A549 (cell line): ENCODE data around the gene GABPA. TPM values are rescaled to one million over a fixed set of nuclear protein-coding genes. Genes with fewer than 3 reads are reported as not detected.

ENCODE experiments used
- ATAC-seq, 2 experiments: fragments of 200-7000 bp in 1 of 2; fragments of >200 bp in 1 of 2; cut with Nextera tagmentation in 1 of 2; cut with Tn5 transposase in 1 of 2; 3 replicates each; pipeline versions ENCODE4 v1.8.0 to v1.9.1; 2018 to 2020; ENCODE audit warnings: mild to moderate bottlenecking in 1 of 2, moderate library complexity in 1 of 2
- CTCF ChIA-PET: fragments of 300-600 bp; sonication (Branson Sonifier 250); formaldehyde crosslinking; extraction: SDS; loops from one replicate; lab custom pipeline; 2021; ENCODE audit warnings: antibody characterized with exemption, inconsistent platforms; lab: Yijun Ruan, JAX
- POLR2A ChIA-PET: fragments of 350-600 bp; formaldehyde crosslinking; extraction: SDS; loops from one replicate; lab custom pipeline; 2021; ENCODE audit warnings: antibody characterized with exemption, inconsistent platforms; lab: Yijun Ruan, JAX
- DNase-seq, 2 experiments: peaks; one replicate each; pipeline versions ENCODE4 v3.0.0 to v3.0.0-alpha.2; 2011 to 2016; ENCODE audit warnings: low read depth in 1 of 2, low spot score in 1 of 2
- FAIRE-seq: peaks from 2 replicates; lab custom pipeline; 2011; peaks lifted over from hg19 to GRCh38; lab: Jason Lieb, UNC
- H3K27ac ChIP-seq, 2 experiments: fragments of >200 bp; sonication (Bioruptor Twin); formaldehyde crosslinking; 3 replicates each; pipeline ENCODE4 v1.5.1; 2016 to 2017
- H3K4me1 ChIP-seq: fragments of >200 bp; sonication (Bioruptor Twin); formaldehyde crosslinking; 3 replicates; pipeline ENCODE4 v1.6.1; 2016
- H3K4me2 ChIP-seq: fragments of >200 bp; sonication (Bioruptor Twin); formaldehyde crosslinking; 3 replicates; pipeline ENCODE4 v1.6.1; 2016
- H3K4me3 ChIP-seq: fragments of >200 bp; sonication (Bioruptor Twin); formaldehyde crosslinking; 3 replicates; pipeline ENCODE4 v1.5.1; 2016
- H3K9me3 ChIP-seq: fragments of >200 bp; sonication (Bioruptor Twin); formaldehyde crosslinking; 3 replicates; pipeline ENCODE4 v1.6.1; 2016
- BHLHE40 ChIP-seq: IDR thresholded peaks from 2 replicates; pipeline ENCODE4 v1.6.1; 2012; ENCODE audit warnings: low read depth, low read length, inconsistent platforms
- CBX2 ChIP-seq: fragments of 200-600 bp; sonication (generic); IDR thresholded peaks from 2 replicates; pipeline ENCODE4 v1.6.1; 2016; ENCODE audit warnings: low read depth, mild to moderate bottlenecking, borderline replicate concordance
- CHD2 ChIP-seq: fragments of 150-350 bp; IDR thresholded peaks from 2 replicates; pipeline ENCODE4 v1.6.1; 2014; ENCODE audit warnings: low read length; ENCODE audit not compliant: partially characterized antibody
- E2F6 ChIP-seq: IDR thresholded peaks from 2 replicates; pipeline ENCODE4 v1.6.1; 2012; ENCODE audit warnings: low read depth, borderline replicate concordance
- FOXS1 ChIP-seq: fragments of 250-450 bp; sonication (Bioruptor Pico); IDR thresholded peaks from 2 replicates; pipeline ENCODE4 v1.5.0; 2020; ENCODE audit warnings: mild to moderate bottlenecking, moderate library complexity
- HOXB13 ChIP-seq: fragments of 250-450 bp; sonication (Bioruptor Pico); IDR thresholded peaks from 2 replicates; pipeline ENCODE4 v1.5.0; 2020; ENCODE audit warnings: low read depth, mild to moderate bottlenecking, moderate library complexity
- JUNB ChIP-seq: fragments of >200 bp; sonication (Bioruptor Twin); formaldehyde crosslinking; IDR thresholded peaks from 2 replicates; pipeline ENCODE4 v1.6.1; 2016
- MAFK ChIP-seq: fragments of 450-650 bp; IDR thresholded peaks from 2 replicates; pipeline ENCODE4 v1.6.1; 2014; ENCODE audit not compliant: partially characterized antibody
- MYC ChIP-seq: IDR thresholded peaks from 2 replicates; pipeline ENCODE4 v1.6.1; 2012; ENCODE audit warnings: mild to moderate bottlenecking, inconsistent platforms, low read length, improper control_type of control experiment, borderline replicate concordance
- NFE2L2 ChIP-seq: fragments of 150-350 bp; conservative IDR thresholded peaks from 2 replicates; pipeline ENCODE4 v1.6.1; 2014; ENCODE audit warnings: low read length
- NR3C1 ChIP-seq: fragments of >200 bp; sonication (Bioruptor Twin); formaldehyde crosslinking; IDR thresholded peaks from 3 replicates; pipeline ENCODE4 v1.6.1; 2017
- PHF8 ChIP-seq: fragments of 200-600 bp; sonication (generic); IDR thresholded peaks from 2 replicates; pipeline ENCODE4 v1.6.1; 2016; ENCODE audit warnings: low read depth, mild to moderate bottlenecking, antibody characterized with exemption, moderate library complexity, borderline replicate concordance
- POLR2A ChIP-seq: IDR thresholded peaks from 2 replicates; pipeline ENCODE4 v1.6.1; 2012; ENCODE audit warnings: mild to moderate bottlenecking, low read length
- TFCP2L1 ChIP-seq: fragments of 250-450 bp; sonication (Bioruptor Pico); IDR thresholded peaks from 2 replicates; pipeline ENCODE4 v1.5.0; 2021; ENCODE audit warnings: mild to moderate bottlenecking
- ZNF302 ChIP-seq: fragments of 250-450 bp; sonication (Bioruptor Pico); IDR thresholded peaks from 2 replicates; pipeline ENCODE4 v1.9.0; 2021; ENCODE audit warnings: inconsistent platforms, mild to moderate bottlenecking, moderate library complexity
- WGBS: methylation state at CpG from one replicate; pipeline ENCODE4 v1.1.6; 2017; ENCODE audit errors: missing lambda C conversion rate; 5-methylcytosine and 5-hydroxymethylcytosine counted together
- polyA plus RNA-seq, 4 experiments: library from polyadenylated mRNA; depleted of rRNA in 3 of 4; stranded (reverse); fragments of >200 nt; fragmentation: RNase III in 1 of 4; extraction: RNeasy Plus Mini Kit Qiagen cat#74134 plus additional on column Dnase treatment in 1 of 4; gene quantifications; 2 replicates in 3 of 4; 3 replicates in 1 of 4; pipeline ENCODE4 v1.2.3, GENCODE V29; 2011 to 2017
- TF ChIP-seq, protein P1 (sequence below): fragments of 250-450 bp; sonication (Bioruptor Pico); IDR thresholded peaks from 2 replicates; pipeline ENCODE4 v1.5.0; 2021; ENCODE audit warnings: mild to moderate bottlenecking, moderate library complexity, borderline replicate concordance
- TF ChIP-seq, protein P2 (sequence below): fragments of >200 bp; sonication (Bioruptor Twin); formaldehyde crosslinking; IDR thresholded peaks from 3 replicates; pipeline ENCODE4 v1.6.1; 2016
- TF ChIP-seq, protein P3 (sequence below): fragments of 150-350 bp; IDR thresholded peaks from 2 replicates; pipeline ENCODE4 v1.6.1; 2014; ENCODE audit warnings: low read depth, mild to moderate bottlenecking, low read length

Gene GABPA
- polyA plus RNA-seq, 2 of the 4 experiments (the other 2 are of a cell fraction) = 7.3 to 17.3 TPM

DNA sequence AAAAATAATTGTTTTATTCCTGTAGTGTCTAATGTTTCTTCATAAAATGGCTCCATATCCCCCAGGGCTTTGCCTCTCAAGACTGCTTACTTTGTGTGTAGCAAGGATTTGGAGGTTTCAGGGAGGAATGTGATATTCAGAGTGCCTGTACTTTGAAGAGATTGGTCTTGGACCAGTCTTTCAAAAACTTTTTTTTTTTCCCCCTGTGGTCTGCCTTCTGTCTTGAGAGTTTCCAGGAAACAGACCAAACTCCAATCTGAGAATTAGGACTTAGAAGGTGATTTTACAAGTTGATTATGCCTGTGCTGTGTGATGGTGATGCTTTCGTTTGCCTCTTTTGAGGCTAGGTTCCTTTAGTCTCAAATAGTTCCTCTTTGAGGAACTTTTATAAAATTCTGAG is 25.9 kb downstream of the GABPA start:
- Histone ChIP-seq H3K4me2 (no peak overlapping the region), H3K27ac (no peak overlapping the region), H3K4me3 (no peak overlapping the region), H3K4me1 (no peaks in the 10 kb centered on the region), H3K9me3 (no peaks in the 10 kb centered on the region)
- TF ChIP-seq, protein P1, sequence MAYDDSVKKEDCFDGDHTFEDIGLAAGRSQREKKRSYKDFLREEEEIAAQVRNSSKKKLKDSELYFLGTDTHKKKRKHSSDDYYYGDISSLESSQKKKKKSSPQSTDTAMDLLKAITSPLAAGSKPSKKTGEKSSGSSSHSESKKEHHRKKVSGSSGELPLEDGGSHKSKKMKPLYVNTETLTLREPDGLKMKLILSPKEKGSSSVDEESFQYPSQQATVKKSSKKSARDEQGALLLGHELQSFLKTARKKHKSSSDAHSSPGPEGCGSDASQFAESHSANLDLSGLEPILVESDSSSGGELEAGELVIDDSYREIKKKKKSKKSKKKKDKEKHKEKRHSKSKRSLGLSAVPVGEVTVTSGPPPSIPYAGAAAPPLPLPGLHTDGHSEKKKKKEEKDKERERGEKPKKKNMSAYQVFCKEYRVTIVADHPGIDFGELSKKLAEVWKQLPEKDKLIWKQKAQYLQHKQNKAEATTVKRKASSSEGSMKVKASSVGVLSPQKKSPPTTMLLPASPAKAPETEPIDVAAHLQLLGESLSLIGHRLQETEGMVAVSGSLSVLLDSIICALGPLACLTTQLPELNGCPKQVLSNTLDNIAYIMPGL (CRISPR knock-in tag) = no peak
- TF ChIP-seq ZNF302 (CRISPR knock-in tag) = no peak
- no peak for TF ChIP-seq MYC
- no peak for TF ChIP-seq TFCP2L1 (CRISPR knock-in tag)
- no peak for TF ChIP-seq E2F6
- TF ChIP-seq CBX2 = no peak
- TF ChIP-seq NR3C1 = no peak
- no peak for TF ChIP-seq JUNB
- WGBS = 80% methylated on average over 1 of the region's 1 CpG
- FAIRE-seq = no peak
- no peak for DNase-seq
- ATAC-seq = no peak
- ChIA-PET CTCF (interaction anchor here (0.6 kb wide), 1 partner anchor 13 kb away, joined by 3 read pairs; no protein-coding TSS in a partner anchor), POLR2A (no interaction called here)

DNA sequence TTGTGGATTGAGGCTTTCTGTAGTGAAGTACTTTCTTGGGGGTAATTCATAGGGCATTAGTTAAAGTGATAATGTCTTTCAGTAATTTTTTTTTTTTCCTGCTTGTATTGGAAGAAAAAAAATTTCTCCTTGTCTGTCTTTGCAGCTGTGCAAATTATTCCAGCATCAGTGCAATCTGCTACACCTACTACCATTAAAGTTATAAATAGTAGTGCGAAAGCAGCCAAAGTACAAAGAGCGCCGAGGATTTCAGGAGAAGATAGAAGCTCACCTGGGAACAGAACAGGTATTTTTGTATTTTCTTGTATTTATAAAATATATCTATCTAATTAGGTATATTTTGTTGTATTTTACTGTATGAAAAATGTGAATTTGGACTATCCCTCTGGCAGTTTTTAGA is 29.3 kb downstream of the GABPA start:
- no peaks in the 10 kb centered on the region for H3K4me1 ChIP-seq
- 91% methylated on average over 3 of the region's 3 CpGs for WGBS
- POLR2A ChIA-PET = no interaction called here
- H3K4me3 ChIP-seq = no peak overlapping the region
- no peak overlapping the region for H3K4me2 ChIP-seq
- H3K27ac ChIP-seq = no peak overlapping the region
- no peaks in the 10 kb centered on the region for H3K9me3 ChIP-seq
- CTCF ChIA-PET = interaction anchor here (1.2 kb wide), 1 partner anchor 44 kb away, joined by 3 read pairs; no protein-coding TSS in a partner anchor
- FAIRE-seq = no peak
- TF ChIP-seq POLR2A (no peak), TFCP2L1 (CRISPR knock-in tag) (no peak), CHD2 (no peak), PHF8 (no peak), HOXB13 (CRISPR knock-in tag) (no peak), NFE2L2 (no peak), FOXS1 (CRISPR knock-in tag) (no peak), MAFK (no peak), BHLHE40 (no peak)
- TF ChIP-seq, protein P1 (CRISPR knock-in tag) = no peak
- TF ChIP-seq, protein P2, sequence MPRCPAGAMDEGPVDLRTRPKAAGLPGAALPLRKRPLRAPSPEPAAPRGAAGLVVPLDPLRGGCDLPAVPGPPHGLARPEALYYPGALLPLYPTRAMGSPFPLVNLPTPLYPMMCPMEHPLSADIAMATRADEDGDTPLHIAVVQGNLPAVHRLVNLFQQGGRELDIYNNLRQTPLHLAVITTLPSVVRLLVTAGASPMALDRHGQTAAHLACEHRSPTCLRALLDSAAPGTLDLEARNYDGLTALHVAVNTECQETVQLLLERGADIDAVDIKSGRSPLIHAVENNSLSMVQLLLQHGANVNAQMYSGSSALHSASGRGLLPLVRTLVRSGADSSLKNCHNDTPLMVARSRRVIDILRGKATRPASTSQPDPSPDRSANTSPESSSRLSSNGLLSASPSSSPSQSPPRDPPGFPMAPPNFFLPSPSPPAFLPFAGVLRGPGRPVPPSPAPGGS = no peak
- TF ChIP-seq, protein P3, sequence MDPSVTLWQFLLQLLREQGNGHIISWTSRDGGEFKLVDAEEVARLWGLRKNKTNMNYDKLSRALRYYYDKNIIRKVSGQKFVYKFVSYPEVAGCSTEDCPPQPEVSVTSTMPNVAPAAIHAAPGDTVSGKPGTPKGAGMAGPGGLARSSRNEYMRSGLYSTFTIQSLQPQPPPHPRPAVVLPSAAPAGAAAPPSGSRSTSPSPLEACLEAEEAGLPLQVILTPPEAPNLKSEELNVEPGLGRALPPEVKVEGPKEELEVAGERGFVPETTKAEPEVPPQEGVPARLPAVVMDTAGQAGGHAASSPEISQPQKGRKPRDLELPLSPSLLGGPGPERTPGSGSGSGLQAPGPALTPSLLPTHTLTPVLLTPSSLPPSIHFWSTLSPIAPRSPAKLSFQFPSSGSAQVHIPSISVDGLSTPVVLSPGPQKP = no peak
- ATAC-seq = no peak
- DNase-seq = no peak
